Measurements from ENCODE around the gene HAUS7. TPM values are rescaled to one million over a fixed set of nuclear protein-coding genes. Genes with fewer than 3 reads are reported as not detected.

HAUS7 gene
- total RNA-seq, 1 donor from 2014 or later = 60.3 TPM

GRCh38 chrX:153426204-153426603 lies 44.2 kb downstream of the HAUS7 start:
- TF ChIP-seq CTCF (IDR thresholded peaks at IDR 0.05) = no peak
- Mint-ChIP-seq H3K27ac (ENCODE audit: unreplicated experiment) (no peak overlapping the region), H3K4me1 (ENCODE audit: unreplicated experiment) (no peaks in the 10 kb centered on the region), H3K36me3 (ENCODE audit: unreplicated experiment) (no peaks in the 10 kb centered on the region), H3K9me3 (ENCODE audit: unreplicated experiment) (peaks cover 18% of the 10 kb centered on the region), H3K4me3 (ENCODE audit: unreplicated experiment) (no peak overlapping the region), H3K27me3 (ENCODE audit: unreplicated experiment) (peaks cover 10% of the 10 kb centered on the region)
- DNase-seq (ENCODE audit: extremely low spot score, unreplicated experiment) = no peak

DNA sequence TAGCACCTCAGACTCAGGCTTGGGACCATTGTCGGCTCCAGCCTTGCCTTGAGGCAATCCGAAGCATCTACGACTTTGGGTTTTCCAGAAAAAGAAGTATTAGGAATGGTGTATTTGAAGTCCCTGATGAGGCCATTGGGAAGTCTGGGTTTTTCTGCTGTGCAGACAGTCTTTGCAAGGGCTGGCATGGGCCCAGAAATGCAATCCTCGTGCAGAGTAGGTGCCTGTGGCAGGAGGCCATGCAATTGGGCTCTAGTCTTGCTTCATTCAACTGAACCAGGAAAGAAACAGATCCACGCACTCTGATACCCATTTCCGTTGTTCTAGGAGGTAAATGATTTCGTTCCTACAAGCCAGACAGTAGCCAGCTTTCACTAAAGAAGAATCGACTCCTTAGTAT lies 46.7 kb downstream of the HAUS7 start:
- no peak overlapping the region for H3K27ac Mint-ChIP-seq (ENCODE audit: unreplicated experiment)
- no peak for TF ChIP-seq CTCF (IDR thresholded peaks at IDR 0.05)
- H3K9me3 Mint-ChIP-seq (ENCODE audit: unreplicated experiment) = peaks cover 8% of the 10 kb centered on the region
- no peaks in the 10 kb centered on the region for H3K36me3 Mint-ChIP-seq (ENCODE audit: unreplicated experiment)
- no peak overlapping the region for H3K4me3 Mint-ChIP-seq (ENCODE audit: unreplicated experiment)
- H3K27me3 Mint-ChIP-seq (ENCODE audit: unreplicated experiment) = peaks cover 10% of the 10 kb centered on the region
- no peak for DNase-seq (ENCODE audit: extremely low spot score, unreplicated experiment)
- H3K4me1 Mint-ChIP-seq (ENCODE audit: unreplicated experiment) = no peaks in the 10 kb centered on the region

- Mint-ChIP-seq H3K27me3 (ENCODE audit: unreplicated experiment) (peaks cover 7% of the 10 kb centered on the region), H3K4me1 (ENCODE audit: unreplicated experiment) (no peaks in the 10 kb centered on the region), H3K36me3 (ENCODE audit: unreplicated experiment) (no peaks in the 10 kb centered on the region), H3K9me3 (ENCODE audit: unreplicated experiment) (peaks cover 2% of the 10 kb centered on the region), H3K27ac (ENCODE audit: unreplicated experiment) (no peak overlapping the region), H3K4me3 (ENCODE audit: unreplicated experiment) (no peak overlapping the region)
- no peak for DNase-seq (ENCODE audit: extremely low spot score, unreplicated experiment)
- no peak for TF ChIP-seq CTCF (IDR thresholded peaks at IDR 0.05)
Observed at GRCh38 chrX:153421856-153422255, 48.5 kb downstream of the HAUS7 start.

- H3K27me3 Mint-ChIP-seq (ENCODE audit: unreplicated experiment) = peaks cover 7% of the 10 kb centered on the region
- no peak for TF ChIP-seq CTCF (IDR thresholded peaks at IDR 0.05)
- no peaks in the 10 kb centered on the region for H3K36me3 Mint-ChIP-seq (ENCODE audit: unreplicated experiment)
- no peaks in the 10 kb centered on the region for H3K4me1 Mint-ChIP-seq (ENCODE audit: unreplicated experiment)
- no peaks in the 10 kb centered on the region for H3K9me3 Mint-ChIP-seq (ENCODE audit: unreplicated experiment)
- no peak overlapping the region for H3K27ac Mint-ChIP-seq (ENCODE audit: unreplicated experiment)
- H3K4me3 Mint-ChIP-seq (ENCODE audit: unreplicated experiment) = no peak overlapping the region
- no peak for DNase-seq (ENCODE audit: extremely low spot score, unreplicated experiment)
Observed at GRCh38 chrX:153420851-153421599, 49.4 kb downstream of the HAUS7 start.

DNA sequence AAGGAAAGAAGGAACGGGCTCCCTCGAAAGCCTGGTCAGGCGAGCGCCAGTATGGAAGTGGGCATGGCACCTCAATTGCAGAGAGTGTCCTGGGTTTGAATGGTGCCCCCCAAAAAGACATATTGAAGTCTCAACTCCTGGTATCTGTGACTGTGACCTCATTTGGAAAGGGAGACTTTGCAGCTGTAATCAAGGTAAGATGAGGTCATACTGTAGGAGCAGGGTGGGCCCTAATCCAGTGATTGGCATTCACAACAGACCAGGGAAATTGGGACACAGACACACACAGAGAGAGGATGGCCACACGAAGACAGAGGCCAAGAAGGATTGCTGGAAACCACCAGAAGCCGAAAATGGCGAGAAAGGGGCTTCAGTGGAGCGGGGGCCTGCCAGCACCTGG lies 52.7 kb downstream of the HAUS7 start:
- Mint-ChIP-seq H3K9me3 (ENCODE audit: unreplicated experiment) (no peaks in the 10 kb centered on the region), H3K36me3 (ENCODE audit: unreplicated experiment) (no peaks in the 10 kb centered on the region), H3K4me3 (ENCODE audit: unreplicated experiment) (no peak overlapping the region), H3K4me1 (ENCODE audit: unreplicated experiment) (no peaks in the 10 kb centered on the region), H3K27me3 (ENCODE audit: unreplicated experiment) (no peaks in the 10 kb centered on the region), H3K27ac (ENCODE audit: unreplicated experiment) (no peak overlapping the region)
- DNase-seq (ENCODE audit: extremely low spot score, unreplicated experiment) = no peak
- TF ChIP-seq CTCF (IDR thresholded peaks at IDR 0.05) = no peak
